AG04450 (cell line): ENCODE measurements around the gene LAMC2. TPM values are rescaled to one million over a fixed set of nuclear protein-coding genes. Genes with fewer than 3 reads are reported as not detected.
"Not testable (repeated sequence)": the region's sequence is repeated elsewhere in the genome, so short reads cannot be mapped to it uniquely, and the experiment has no call there.

ENCODE experiments used
- CTCF ChIA-PET: fragments of 300-600, 350-600 bp; formaldehyde crosslinking; extraction: SDS; loops from one replicate; lab custom pipeline; 2022; ENCODE audit warnings: antibody characterized with exemption, inconsistent platforms; lab: Charles Lee
- POLR2A ChIA-PET: fragments of 350-600 bp; formaldehyde crosslinking; extraction: SDS; loops from one replicate; lab custom pipeline; 2021; ENCODE audit warnings: antibody characterized with exemption, inconsistent platforms; lab: Yijun Ruan, JAX
- DNase-seq: peaks from one replicate; pipeline ENCODE4 v3.0.0-alpha.2; 2011; ENCODE audit warnings: low read depth, low spot score
- H3K27ac ChIP-seq: one replicate; pipeline ENCODE4 v1.5.1; 2012; ENCODE audit warnings: low read depth, low read length, control low read depth
- H3K27me3 ChIP-seq: one replicate; pipeline ENCODE4 v1.6.0; 2012; ENCODE audit warnings: low read length; ENCODE audit not compliant: control insufficient read depth, insufficient read depth
- H3K4me3 ChIP-seq: 2 replicates; pipeline ENCODE4 v1.5.1; 2011; ENCODE audit warnings: mild to moderate bottlenecking, low read depth, low read length, control low read depth
- H3K9me3 ChIP-seq: 2 replicates; pipeline ENCODE4 v1.5.1; 2012; ENCODE audit warnings: low read length; ENCODE audit not compliant: control insufficient read depth, insufficient read depth
- polyA plus RNA-seq: library from polyadenylated mRNA; depleted of rRNA; stranded (reverse); fragments of >200 nt; gene quantifications from 2 replicates; pipeline ENCODE4 v1.2.3, GENCODE V29; 2011
- TF ChIP-seq, protein P1 (sequence below): IDR thresholded peaks from 2 replicates; pipeline ENCODE4 v1.5.1; 2011; ENCODE audit warnings: low read depth, low read length, control low read depth, inconsistent platforms

The LAMC2 gene
- polyA plus RNA-seq, 1 experiment = 1.6 TPM

DNA sequence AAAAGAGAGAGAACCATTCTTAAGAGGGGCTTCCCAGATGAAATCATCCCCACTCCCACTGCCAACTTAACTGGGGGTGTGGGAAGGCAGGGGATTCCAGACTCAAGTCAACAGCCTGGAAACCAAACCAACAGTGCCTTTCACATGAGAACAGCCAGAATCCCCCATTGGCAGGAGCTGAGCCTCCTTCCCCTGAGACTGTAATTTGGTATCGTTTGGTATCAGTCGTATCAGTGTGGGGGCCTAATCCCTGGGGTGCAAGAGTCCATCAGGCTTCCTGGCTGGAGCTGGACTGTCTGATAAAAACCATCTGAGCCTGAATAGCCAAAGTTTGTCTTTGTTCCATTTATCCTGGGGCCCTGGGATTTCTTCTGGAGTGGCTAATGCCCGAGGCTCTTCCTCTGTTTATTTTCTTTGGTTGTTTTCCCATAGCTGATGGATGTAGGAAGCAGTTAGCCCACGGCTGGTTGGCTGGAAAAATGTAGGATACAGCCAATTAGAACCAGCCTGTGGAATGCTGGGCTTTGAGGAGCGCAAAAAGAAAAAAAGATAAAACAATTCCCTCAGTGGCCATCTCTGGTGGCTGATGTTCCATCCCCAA, 84.6 kb downstream of the LAMC2 start:
- H3K4me3 ChIP-seq = no peak overlapping the region
- peak overlapping the region; percentile 88 for H3K27ac ChIP-seq
- no peaks in the 10 kb centered on the region for H3K9me3 ChIP-seq
- CTCF ChIA-PET = interaction anchor here (1.7 kb wide), 1 partner anchor 36 kb away, joined by 8 read pairs; no protein-coding TSS in a partner anchor
- POLR2A ChIA-PET = interaction anchor here (0.7 to 2.1 kb wide), 2 partner anchors 36 to 37 kb away, joined by 4 to 6 read pairs; no protein-coding TSS in a partner anchor
- TF ChIP-seq, protein P1, sequence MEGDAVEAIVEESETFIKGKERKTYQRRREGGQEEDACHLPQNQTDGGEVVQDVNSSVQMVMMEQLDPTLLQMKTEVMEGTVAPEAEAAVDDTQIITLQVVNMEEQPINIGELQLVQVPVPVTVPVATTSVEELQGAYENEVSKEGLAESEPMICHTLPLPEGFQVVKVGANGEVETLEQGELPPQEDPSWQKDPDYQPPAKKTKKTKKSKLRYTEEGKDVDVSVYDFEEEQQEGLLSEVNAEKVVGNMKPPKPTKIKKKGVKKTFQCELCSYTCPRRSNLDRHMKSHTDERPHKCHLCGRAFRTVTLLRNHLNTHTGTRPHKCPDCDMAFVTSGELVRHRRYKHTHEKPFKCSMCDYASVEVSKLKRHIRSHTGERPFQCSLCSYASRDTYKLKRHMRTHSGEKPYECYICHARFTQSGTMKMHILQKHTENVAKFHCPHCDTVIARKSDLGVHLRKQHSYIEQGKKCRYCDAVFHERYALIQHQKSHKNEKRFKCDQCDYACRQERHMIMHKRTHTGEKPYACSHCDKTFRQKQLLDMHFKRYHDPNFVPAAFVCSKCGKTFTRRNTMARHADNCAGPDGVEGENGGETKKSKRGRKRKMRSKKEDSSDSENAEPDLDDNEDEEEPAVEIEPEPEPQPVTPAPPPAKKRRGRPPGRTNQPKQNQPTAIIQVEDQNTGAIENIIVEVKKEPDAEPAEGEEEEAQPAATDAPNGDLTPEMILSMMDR = no peak
- DNase-seq = peak; percentile 81
- no peaks in the 10 kb centered on the region for H3K27me3 ChIP-seq

DNA sequence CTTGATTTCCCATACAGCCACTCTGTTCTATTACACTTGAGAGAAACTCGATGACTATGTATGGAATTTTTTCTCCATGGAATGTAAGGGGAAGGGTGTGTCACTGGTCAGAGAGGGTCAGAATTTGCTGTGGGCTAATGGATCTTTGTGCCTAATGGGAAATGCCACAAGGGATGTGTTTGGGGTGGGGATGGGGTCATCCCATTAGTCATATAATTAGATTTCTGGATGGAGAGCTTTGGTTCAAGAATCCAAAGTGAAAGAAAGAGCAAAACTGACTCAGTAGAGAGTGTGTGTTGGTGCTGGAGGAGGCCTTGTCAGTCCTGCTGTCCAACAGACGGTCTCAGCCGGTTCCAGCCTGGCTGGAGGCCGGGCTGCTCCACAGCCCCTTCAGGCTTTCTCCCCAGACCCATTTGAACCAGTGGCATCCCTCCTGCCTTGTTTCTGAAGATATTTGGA, 86.4 kb downstream of the LAMC2 start:
- Histone ChIP-seq H3K27ac (peak overlapping the region; percentile 92), H3K4me3 (no peak overlapping the region), H3K9me3 (no peaks in the 10 kb centered on the region), H3K27me3 (no peaks in the 10 kb centered on the region)
- ChIA-PET CTCF (interaction anchor here (0.9 to 2.9 kb wide), 4 partner anchors 10 to 310 kb away, joined by 3 to 14 read pairs (median 8); no protein-coding TSS in a partner anchor), POLR2A (interaction anchor here (0.6 to 2.1 kb wide), 2 partner anchors 38 to 126 kb away, joined by 4 to 6 read pairs; no protein-coding TSS in a partner anchor)
- no peak for DNase-seq
- TF ChIP-seq, protein P1 = no peak

DNA sequence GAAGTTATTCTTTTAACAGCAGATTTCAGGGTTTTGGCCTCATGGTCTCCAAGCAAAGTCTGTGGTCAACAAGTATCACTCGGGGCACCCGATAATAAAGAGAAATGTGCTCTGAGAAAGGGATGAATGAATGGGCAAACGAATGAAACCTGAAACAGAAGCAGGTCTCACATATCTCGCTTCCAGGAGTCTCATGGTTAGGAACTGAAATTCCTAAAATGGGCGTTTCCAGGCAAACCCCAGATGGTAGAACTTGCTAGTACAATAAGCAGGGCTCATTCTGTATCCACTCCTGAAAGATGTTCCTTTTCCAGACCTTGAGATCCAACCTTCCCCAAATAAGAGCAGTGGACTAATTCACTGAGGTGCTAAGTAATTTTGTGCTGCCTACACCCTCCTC, 87.2 kb downstream of the LAMC2 start:
- ChIA-PET POLR2A (no interaction called here), CTCF (interaction anchor here (0.7 to 2.9 kb wide), 3 partner anchors 9 to 40 kb away, joined by 7 to 14 read pairs (median 13); no protein-coding TSS in a partner anchor)
- TF ChIP-seq, protein P1 = no peak
- no peak overlapping the region for H3K4me3 ChIP-seq
- no peaks in the 10 kb centered on the region for H3K9me3 ChIP-seq
- peak overlapping the region; percentile 92 for H3K27ac ChIP-seq
- H3K27me3 ChIP-seq = no peaks in the 10 kb centered on the region
- no peak for DNase-seq

DNA sequence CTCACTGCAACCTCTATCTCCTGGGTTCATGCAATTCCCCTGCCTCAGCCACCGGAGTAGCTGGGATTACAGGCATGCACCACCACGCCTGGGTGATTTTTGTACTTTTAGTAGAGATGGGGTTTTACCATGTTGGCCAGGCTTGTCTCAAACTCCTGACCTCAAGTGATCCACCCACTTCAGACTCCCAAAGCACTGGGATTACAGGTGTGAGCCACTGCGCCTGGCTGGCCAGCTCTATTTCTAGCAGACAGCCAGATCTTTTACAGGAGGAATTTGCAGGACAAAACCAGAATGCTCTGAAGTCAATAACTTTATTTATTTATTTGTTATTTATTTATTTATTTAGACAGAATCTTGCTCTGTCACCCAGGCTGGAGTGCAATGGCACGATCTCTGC, 87.9 kb downstream of the LAMC2 start:
- CTCF ChIA-PET = interaction anchor here (2.5 to 2.9 kb wide), 2 partner anchors 8 to 39 kb away, joined by 13 to 14 read pairs; no protein-coding TSS in a partner anchor
- H3K27ac ChIP-seq = not testable (repeated sequence)

DNA sequence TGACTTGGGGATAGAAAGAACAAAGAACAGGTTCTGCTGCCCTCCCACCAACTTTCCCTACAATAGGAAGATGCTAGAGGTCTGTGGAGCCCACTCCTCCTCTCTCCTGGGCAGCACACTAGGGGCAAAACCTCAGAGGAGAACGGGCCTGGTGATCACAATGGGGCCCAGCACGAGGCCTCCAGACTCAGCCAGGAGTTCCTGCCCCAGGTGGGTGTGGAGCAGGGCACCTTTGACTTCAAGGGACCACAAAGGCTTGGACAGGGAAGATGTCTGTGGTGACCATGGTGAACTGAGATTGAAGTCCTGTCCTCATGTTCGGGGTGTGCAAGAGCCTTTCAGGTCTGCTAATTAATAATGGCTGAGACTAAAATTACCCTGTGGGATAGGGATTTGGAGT, 88.8 kb downstream of the LAMC2 start:
- DNase-seq = no peak
- no peak overlapping the region for H3K27ac ChIP-seq

More for the DNA sequence above, 87.9 kb downstream of the LAMC2 start:
- POLR2A ChIA-PET, H3K4me3 ChIP-seq, DNase-seq, H3K9me3 ChIP-seq, H3K27me3 ChIP-seq: not testable (repeated sequence)

More for the DNA sequence above, 88.8 kb downstream of the LAMC2 start:
- H3K9me3 ChIP-seq = no peaks in the 10 kb centered on the region
- TF ChIP-seq, protein P1 = no peak
- ChIA-PET CTCF (no interaction called here), POLR2A (no interaction called here)
- no peak overlapping the region for H3K4me3 ChIP-seq
- no peaks in the 10 kb centered on the region for H3K27me3 ChIP-seq
